Keratinocyte (primary cell): ENCODE results near the gene ADAM33. TPM values are rescaled to one million over a fixed set of nuclear protein-coding genes. Genes with fewer than 3 reads are reported as not detected.

Experiments used
- DNase-seq: peaks from one replicate; pipeline ENCODE4 v3.0.0-alpha.2; 2011; ENCODE audit warnings: low read depth, missing footprints, low spot score
- FAIRE-seq: peaks from 2 replicates; lab custom pipeline; 2011; peaks lifted over from hg19 to GRCh38; lab: Jason Lieb, UNC
- H2AFZ ChIP-seq: 2 replicates; pipeline ENCODE4 v1.6.0; 2012; ENCODE audit warnings: low read length, control low read depth, inconsistent platforms; ENCODE audit not compliant: control insufficient read depth
- H3K27ac ChIP-seq: 2 replicates; pipeline ENCODE4 v1.5.1; 2011; ENCODE audit warnings: low read length; ENCODE audit not compliant: control insufficient read depth, insufficient read depth
- H3K27me3 ChIP-seq: 3 replicates; pipeline ENCODE4 v1.6.0; 2011; ENCODE audit warnings: low read length; ENCODE audit not compliant: control insufficient read depth, insufficient read depth; ENCODE audit errors: extremely low read depth
- H3K36me3 ChIP-seq, 2 experiments: 2 replicates in 1 of 2; 3 replicates in 1 of 2; pipeline ENCODE4 v1.5.1; 2011; ENCODE audit warnings: low read length in 2 of 2, mild to moderate bottlenecking in 1 of 2; ENCODE audit not compliant: control insufficient read depth in 2 of 2, insufficient read depth in 2 of 2; ENCODE audit errors: extremely low read depth in 1 of 2
- H3K4me1 ChIP-seq: 3 replicates; pipeline ENCODE4 v1.5.1; 2011; ENCODE audit warnings: low read length; ENCODE audit not compliant: control insufficient read depth, insufficient read depth; ENCODE audit errors: extremely low read depth
- H3K4me2 ChIP-seq: 3 replicates; pipeline ENCODE4 v1.6.0; 2011; ENCODE audit warnings: low read depth, low read length; ENCODE audit not compliant: control insufficient read depth, insufficient read depth; ENCODE audit errors: extremely low read depth
- H3K4me3 ChIP-seq, 3 experiments: fragments of 200-600 bp in 1 of 3; sonication (generic) in 1 of 3; 2 replicates in 2 of 3; 3 replicates in 1 of 3; pipeline ENCODE4 v1.5.1; 2011 to 2016; ENCODE audit warnings: low read length in 3 of 3, mild to moderate bottlenecking in 3 of 3, control low read depth in 2 of 3, inconsistent platforms in 1 of 3, low read depth in 1 of 3, mixed read lengths in 1 of 3, mixed run types in 1 of 3, moderate library complexity in 1 of 3; ENCODE audit not compliant: control insufficient read depth in 2 of 3, insufficient read depth in 2 of 3; ENCODE audit errors: extremely low read depth in 1 of 3
- H3K79me2 ChIP-seq: 2 replicates; pipeline ENCODE4 v1.6.0; 2012; ENCODE audit warnings: low read length; ENCODE audit not compliant: control insufficient read depth, insufficient read depth
- H3K9ac ChIP-seq: 3 replicates; pipeline ENCODE4 v1.6.0; 2011; ENCODE audit warnings: low read length; ENCODE audit not compliant: control insufficient read depth, insufficient read depth; ENCODE audit errors: extremely low read depth
- H3K9me1 ChIP-seq: 3 replicates; pipeline ENCODE4 v1.6.0; 2011; ENCODE audit warnings: low read length; ENCODE audit not compliant: control insufficient read depth, insufficient read depth; ENCODE audit errors: extremely low read depth
- H3K9me3 ChIP-seq: 2 replicates; pipeline ENCODE4 v1.5.1; 2012; ENCODE audit warnings: low read depth, low read length; ENCODE audit not compliant: control insufficient read depth
- H4K20me1 ChIP-seq: 3 replicates; pipeline ENCODE4 v1.6.0; 2011; ENCODE audit warnings: low read length; ENCODE audit not compliant: control insufficient read depth, insufficient read depth; ENCODE audit errors: extremely low read depth
- EZH2 ChIP-seq: IDR thresholded peaks from one replicate; pipeline ENCODE4 v1.6.1; 2012; ENCODE audit warnings: inconsistent platforms, mild to moderate bottlenecking, low read length, moderate library complexity
- dilution Hi-C: fragments of 300-500 bp; cut with MboI; formaldehyde crosslinking; loops from one replicate; pipeline ENCODE4 v1.7.0; 2020; ENCODE audit warnings: low sequenced_read_pairs; ENCODE audit not compliant: extremely low pct_ligation_motif_present
- polyA plus RNA-seq, 5 experiments: library from polyadenylated mRNA; depleted of rRNA in 3 of 5; stranded (reverse) in 3 of 5; stranded (forward) in 1 of 5; unstranded in 1 of 5; fragments of >200 nt; gene quantifications; 1 replicate in 1 of 5; 2 replicates in 3 of 5; 3 replicates in 1 of 5; pipeline versions ENCODE4 v1.2.1 to v1.2.3, GENCODE V29; 2011 to 2012; ENCODE audit warnings: missing spikeins in 2 of 5, low read depth in 1 of 5, low replicate concordance in 1 of 5
- TF ChIP-seq, protein P1 (sequence below), 3 experiments: IDR thresholded peaks in 1 of 3; conservative IDR thresholded peaks in 1 of 3; optimal IDR thresholded peaks in 1 of 3; 2 replicates in 2 of 3; 3 replicates in 1 of 3; pipeline versions ENCODE3 to v1.5.1; 2011; ENCODE audit warnings: low read length in 3 of 3, mild to moderate bottlenecking in 3 of 3, moderate library complexity in 2 of 3, control low read depth in 1 of 3, inconsistent platforms in 1 of 3; ENCODE audit not compliant: insufficient read depth in 2 of 3; ENCODE audit errors: extremely low read depth in 1 of 3

ADAM33 gene
- polyA plus RNA-seq, 1 donor (not counting 4 experiments of a cell fraction or from before 2014, with no cell fraction given), result not detected

- no peak overlapping the region for H3K4me2 ChIP-seq
- no peaks in the 10 kb centered on the region for H3K9me1 ChIP-seq
- FAIRE-seq (no peak), DNase-seq (no peak)
- H3K9me3 ChIP-seq, result no peaks in the 10 kb centered on the region
- no peak overlapping the region for H3K4me3 ChIP-seq
- H3K4me1 ChIP-seq, result no peaks in the 10 kb centered on the region
- no peaks in the 10 kb centered on the region for H4K20me1 ChIP-seq
- H3K79me2 ChIP-seq, result no peaks in the 10 kb centered on the region
- peaks cover 49% of the 10 kb centered on the region for H3K27me3 ChIP-seq
- dilution Hi-C loops, result no loop called here
- no peaks in the 10 kb centered on the region for H3K36me3 ChIP-seq
- TF ChIP-seq EZH2, result peak; percentile 87
- TF ChIP-seq, protein P1, sequence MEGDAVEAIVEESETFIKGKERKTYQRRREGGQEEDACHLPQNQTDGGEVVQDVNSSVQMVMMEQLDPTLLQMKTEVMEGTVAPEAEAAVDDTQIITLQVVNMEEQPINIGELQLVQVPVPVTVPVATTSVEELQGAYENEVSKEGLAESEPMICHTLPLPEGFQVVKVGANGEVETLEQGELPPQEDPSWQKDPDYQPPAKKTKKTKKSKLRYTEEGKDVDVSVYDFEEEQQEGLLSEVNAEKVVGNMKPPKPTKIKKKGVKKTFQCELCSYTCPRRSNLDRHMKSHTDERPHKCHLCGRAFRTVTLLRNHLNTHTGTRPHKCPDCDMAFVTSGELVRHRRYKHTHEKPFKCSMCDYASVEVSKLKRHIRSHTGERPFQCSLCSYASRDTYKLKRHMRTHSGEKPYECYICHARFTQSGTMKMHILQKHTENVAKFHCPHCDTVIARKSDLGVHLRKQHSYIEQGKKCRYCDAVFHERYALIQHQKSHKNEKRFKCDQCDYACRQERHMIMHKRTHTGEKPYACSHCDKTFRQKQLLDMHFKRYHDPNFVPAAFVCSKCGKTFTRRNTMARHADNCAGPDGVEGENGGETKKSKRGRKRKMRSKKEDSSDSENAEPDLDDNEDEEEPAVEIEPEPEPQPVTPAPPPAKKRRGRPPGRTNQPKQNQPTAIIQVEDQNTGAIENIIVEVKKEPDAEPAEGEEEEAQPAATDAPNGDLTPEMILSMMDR (optimal IDR thresholded peaks at IDR 0.05 in 1 of 3, IDR thresholded peaks at IDR 0.05 in 1 of 3, conservative IDR thresholded peaks at IDR 0.05 in 1 of 3; ENCODE audit: extremely low read depth in 1 of 3, insufficient read depth in 2 of 3, low read length in 3 of 3), result no peak
- no peak overlapping the region for H2AFZ ChIP-seq
- no peak overlapping the region for H3K27ac ChIP-seq
- no peak overlapping the region for H3K9ac ChIP-seq
These were observed 369 bp downstream of the ADAM33 start for GRCh38 chr20:3681352-3681930.

- Histone ChIP-seq H3K4me1 (no peaks in the 10 kb centered on the region), H3K4me2 (no peak overlapping the region), H3K4me3 (no peak overlapping the region), H3K9ac (no peak overlapping the region), H3K36me3 (no peaks in the 10 kb centered on the region), H2AFZ (no peak overlapping the region), H4K20me1 (no peaks in the 10 kb centered on the region), H3K9me1 (no peaks in the 10 kb centered on the region), H3K79me2 (no peaks in the 10 kb centered on the region), H3K27ac (no peak overlapping the region), H3K9me3 (no peaks in the 10 kb centered on the region), H3K27me3 (peaks cover 55% of the 10 kb centered on the region)
- DNase-seq, result no peak
- FAIRE-seq, result no peak
- TF ChIP-seq, protein P1 (optimal IDR thresholded peaks at IDR 0.05 in 1 of 3, IDR thresholded peaks at IDR 0.05 in 1 of 3, conservative IDR thresholded peaks at IDR 0.05 in 1 of 3; ENCODE audit: extremely low read depth in 1 of 3, insufficient read depth in 2 of 3, low read length in 3 of 3), result no peak
- TF ChIP-seq EZH2, result no peak
- dilution Hi-C loops, result no loop called here
These were observed 984 bp downstream of the ADAM33 start for GRCh38 chr20:3680701-3681351.
